Naive B cell (primary cell): ENCODE results near the gene HGFAC. TPM values are rescaled to one million over a fixed set of nuclear protein-coding genes. Genes with fewer than 3 reads are reported as not detected.
A peak's percentile ranks its signal among the peaks of the same experiment; 100 is the strongest.

Source experiments
- ATAC-seq, 2 donors: fragments of 150-1000 bp; cut with Tn5 transposase; 2 replicates each; pipeline ENCODE4 v1.10.0; 2021; ENCODE audit warnings: low read depth in 2 of 2, mild to moderate bottlenecking in 2 of 2, moderate library complexity in 2 of 2
- DNase-seq: peaks from one replicate; pipeline ENCODE4 v3.0.0; 2022
- H3K27ac Mint-ChIP-seq, 6 donors: one replicate each; pipeline ENCODE4 v1.8.0; 2020 to 2022; ENCODE audit warnings: mild to moderate bottlenecking in 6 of 6, mixed read lengths in 6 of 6, moderate library complexity in 5 of 6, inconsistent platforms in 2 of 6
- H3K27me3 Mint-ChIP-seq, 3 donors: one replicate each; pipeline ENCODE4 v1.8.0; 2021 to 2022; ENCODE audit warnings: mixed read lengths in 3 of 3, mild to moderate bottlenecking in 1 of 3
- H3K36me3 Mint-ChIP-seq, 2 donors: one replicate each; pipeline ENCODE4 v1.8.0; 2020 to 2022; ENCODE audit warnings: mixed read lengths in 2 of 2, inconsistent platforms in 1 of 2, mild to moderate bottlenecking in 1 of 2
- H3K4me1 Mint-ChIP-seq, 3 donors: one replicate each; pipeline ENCODE4 v1.8.0; 2020 to 2022; ENCODE audit warnings: mixed read lengths in 3 of 3, inconsistent platforms in 1 of 3, mild to moderate bottlenecking in 1 of 3, moderate library complexity in 1 of 3
- H3K4me3 Mint-ChIP-seq, 8 donors: one replicate each; pipeline ENCODE4 v1.8.0; 2020 to 2022; ENCODE audit warnings: mild to moderate bottlenecking in 8 of 8, mixed read lengths in 8 of 8, moderate library complexity in 8 of 8, inconsistent platforms in 2 of 8
- H3K9me3 Mint-ChIP-seq, 7 donors: one replicate each; pipeline ENCODE4 v1.8.0; 2020 to 2022; ENCODE audit warnings: mixed read lengths in 7 of 7, mild to moderate bottlenecking in 5 of 7, inconsistent platforms in 2 of 7, moderate library complexity in 1 of 7
- polyA plus RNA-seq, 6 donors: library from polyadenylated mRNA; unstranded; fragments of 300-500 nt; fragmentation: Illumina TruSeq; gene quantifications; one replicate each; pipeline ENCODE4 v1.2.3, GENCODE V29; 2021; ENCODE audit warnings: low read depth in 6 of 6

HGFAC gene
- polyA plus RNA-seq, 6 donors from 2014 or later = not detected

DNA sequence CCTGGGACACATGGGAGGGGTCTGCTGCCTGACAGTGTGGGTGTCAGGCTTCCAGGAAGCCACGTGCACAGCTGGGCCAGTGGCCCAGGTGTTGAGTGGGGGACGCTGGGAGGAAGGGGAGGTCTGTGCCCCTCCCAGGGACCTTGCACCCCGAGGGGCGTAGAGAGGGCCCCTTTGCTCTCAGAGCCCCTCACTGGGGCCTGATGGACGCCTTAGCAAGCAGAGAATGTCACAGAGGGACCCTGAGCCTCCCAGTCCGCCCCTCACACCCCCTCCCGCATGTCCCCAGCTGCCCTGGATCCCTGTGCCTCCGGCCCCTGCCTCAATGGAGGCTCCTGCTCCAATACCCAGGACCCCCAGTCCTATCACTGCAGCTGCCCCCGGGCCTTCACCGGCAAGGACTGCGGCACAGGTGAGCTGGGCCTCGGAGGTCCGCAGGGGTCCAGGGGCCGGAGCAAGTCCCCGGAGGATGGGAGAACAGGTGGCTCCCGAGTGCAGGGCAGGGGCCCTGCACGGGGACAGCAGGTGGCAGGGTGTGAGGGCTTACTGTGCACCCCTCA, 2.1 kb downstream of the HGFAC start:
- Mint-ChIP-seq H3K4me1 (peaks cover 0 to 6% (median 4%) of the 10 kb centered on the region in 3 donors), H3K36me3 (no peaks in the 10 kb centered on the region), H3K9me3 (no peaks in the 10 kb centered on the region), H3K27ac (no peak overlapping the region), H3K27me3 (peaks cover 4 to 6% (median 5%) of the 10 kb centered on the region in 3 donors), H3K4me3 (no peak overlapping the region)
- peak in 1 of 2 donors; percentile 18 for ATAC-seq
- DNase-seq = no peak

DNA sequence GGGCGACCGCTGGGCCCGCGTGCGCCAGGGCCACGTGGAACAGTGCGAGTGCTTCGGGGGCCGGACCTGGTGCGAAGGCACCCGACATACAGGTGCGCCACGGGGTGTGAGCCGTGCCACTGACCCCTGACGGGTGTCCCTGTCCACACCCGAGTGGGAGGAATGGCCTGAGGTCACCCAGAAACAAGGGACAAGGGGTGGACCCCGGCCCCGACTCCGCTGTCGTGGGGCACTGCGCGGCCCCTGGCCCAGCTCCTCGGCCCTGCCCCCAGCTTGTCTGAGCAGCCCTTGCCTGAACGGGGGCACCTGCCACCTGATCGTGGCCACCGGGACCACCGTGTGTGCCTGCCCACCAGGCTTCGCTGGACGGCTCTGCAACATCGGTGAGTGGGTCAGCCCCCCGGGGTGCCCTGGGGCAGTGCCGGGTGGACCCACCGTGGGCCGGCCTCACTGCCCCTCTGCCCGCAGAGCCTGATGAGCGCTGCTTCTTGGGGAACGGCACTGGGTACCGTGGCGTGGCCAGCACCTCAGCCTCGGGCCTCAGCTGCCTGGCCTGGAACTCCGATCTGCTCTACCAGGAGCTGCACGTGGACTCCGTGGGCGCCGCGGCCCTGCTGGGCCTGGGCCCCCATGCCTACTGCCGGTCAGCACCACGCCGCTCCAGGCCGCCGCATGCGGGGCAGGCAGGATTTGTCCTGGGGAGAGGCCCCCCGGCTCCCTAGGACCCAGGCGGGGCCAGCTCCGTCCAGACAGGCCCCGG, 2.8 kb downstream of the HGFAC start:
- Mint-ChIP-seq H3K27ac (no peak overlapping the region), H3K27me3 (peaks cover 4 to 13% (median 8%) of the 10 kb centered on the region in 3 donors), H3K36me3 (no peaks in the 10 kb centered on the region), H3K4me3 (no peak overlapping the region), H3K9me3 (no peaks in the 10 kb centered on the region), H3K4me1 (peaks cover 0 to 7% (median 4%) of the 10 kb centered on the region in 3 donors)
- no peak for DNase-seq
- ATAC-seq = no peak

DNA sequence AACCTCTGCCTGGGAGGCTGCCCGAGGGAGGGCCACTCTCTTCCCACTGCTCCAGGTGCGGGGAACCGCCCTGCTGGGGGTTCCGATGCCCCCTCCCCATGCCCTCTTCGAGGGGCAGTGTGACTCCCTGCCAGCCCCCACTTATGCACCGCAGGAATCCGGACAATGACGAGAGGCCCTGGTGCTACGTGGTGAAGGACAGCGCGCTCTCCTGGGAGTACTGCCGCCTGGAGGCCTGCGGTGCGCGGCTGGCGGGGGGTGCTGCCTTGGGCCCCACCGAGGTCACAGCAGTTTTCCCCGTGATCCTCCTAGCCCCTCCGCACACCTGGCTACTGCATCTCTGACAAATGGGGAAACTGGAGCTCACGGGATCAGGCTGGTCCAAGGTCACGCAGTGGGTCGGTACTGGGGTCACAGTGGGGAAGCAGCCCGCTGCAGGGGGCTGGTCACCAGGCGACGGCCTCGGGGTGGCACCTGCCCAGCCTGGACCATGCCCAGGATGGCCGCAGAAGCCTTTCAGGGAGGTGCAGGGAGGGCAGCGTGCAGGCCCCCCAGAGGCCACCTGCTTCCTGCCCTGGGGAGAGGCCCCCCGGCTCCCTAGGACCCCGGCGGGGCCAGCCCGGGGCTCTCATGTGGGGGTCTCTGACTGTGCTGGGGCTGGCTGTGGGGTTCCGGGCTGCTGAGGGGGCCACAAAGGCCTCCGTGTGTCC, 3.5 kb downstream of the HGFAC start:
- Mint-ChIP-seq H3K36me3 (no peaks in the 10 kb centered on the region), H3K4me1 (peaks cover 0 to 7% (median 4%) of the 10 kb centered on the region in 3 donors), H3K9me3 (no peaks in the 10 kb centered on the region), H3K4me3 (no peak overlapping the region), H3K27ac (no peak overlapping the region), H3K27me3 (peaks cover 4 to 14% (median 8%) of the 10 kb centered on the region in 3 donors)
- DNase-seq (no peak), ATAC-seq (no peak)

DNA sequence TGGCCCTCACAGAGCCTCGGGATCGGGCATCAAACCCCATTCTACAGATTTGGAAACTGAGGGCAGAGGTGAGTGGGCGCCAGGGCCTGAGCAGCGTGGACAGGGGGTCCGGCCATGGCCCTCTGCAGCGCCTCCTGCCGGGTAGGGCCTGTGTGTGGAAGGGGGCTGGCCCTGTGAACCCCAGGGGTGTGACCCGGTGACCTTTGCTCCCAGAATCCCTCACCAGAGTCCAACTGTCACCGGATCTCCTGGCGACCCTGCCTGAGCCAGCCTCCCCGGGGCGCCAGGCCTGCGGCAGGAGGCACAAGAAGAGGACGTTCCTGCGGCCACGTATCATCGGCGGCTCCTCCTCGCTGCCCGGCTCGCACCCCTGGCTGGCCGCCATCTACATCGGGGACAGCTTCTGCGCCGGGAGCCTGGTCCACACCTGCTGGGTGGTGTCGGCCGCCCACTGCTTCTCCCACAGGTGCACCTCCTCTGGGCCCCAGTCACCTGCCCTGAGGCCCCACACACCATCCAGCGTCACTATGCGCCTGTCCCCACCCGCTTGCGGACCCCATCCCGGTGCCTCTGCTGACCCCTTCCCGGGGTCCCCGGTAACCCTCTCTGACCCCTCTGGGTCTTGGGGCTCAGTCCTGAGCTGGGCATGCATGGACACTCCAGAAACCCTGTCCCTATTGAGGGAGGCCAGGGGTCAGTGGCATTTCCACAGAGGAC, 4.2 kb downstream of the HGFAC start:
- peaks cover 4 to 20% (median 15%) of the 10 kb centered on the region in 3 donors for H3K27me3 Mint-ChIP-seq
- no peak overlapping the region for H3K27ac Mint-ChIP-seq
- DNase-seq (no peak), ATAC-seq (no peak)
- no peaks in the 10 kb centered on the region for H3K9me3 Mint-ChIP-seq
- peaks cover 0 to 7% (median 4%) of the 10 kb centered on the region in 3 donors for H3K4me1 Mint-ChIP-seq
- H3K36me3 Mint-ChIP-seq = no peaks in the 10 kb centered on the region
- peak overlapping the region in 1 of 8 donors; percentile 42 for H3K4me3 Mint-ChIP-seq

DNA sequence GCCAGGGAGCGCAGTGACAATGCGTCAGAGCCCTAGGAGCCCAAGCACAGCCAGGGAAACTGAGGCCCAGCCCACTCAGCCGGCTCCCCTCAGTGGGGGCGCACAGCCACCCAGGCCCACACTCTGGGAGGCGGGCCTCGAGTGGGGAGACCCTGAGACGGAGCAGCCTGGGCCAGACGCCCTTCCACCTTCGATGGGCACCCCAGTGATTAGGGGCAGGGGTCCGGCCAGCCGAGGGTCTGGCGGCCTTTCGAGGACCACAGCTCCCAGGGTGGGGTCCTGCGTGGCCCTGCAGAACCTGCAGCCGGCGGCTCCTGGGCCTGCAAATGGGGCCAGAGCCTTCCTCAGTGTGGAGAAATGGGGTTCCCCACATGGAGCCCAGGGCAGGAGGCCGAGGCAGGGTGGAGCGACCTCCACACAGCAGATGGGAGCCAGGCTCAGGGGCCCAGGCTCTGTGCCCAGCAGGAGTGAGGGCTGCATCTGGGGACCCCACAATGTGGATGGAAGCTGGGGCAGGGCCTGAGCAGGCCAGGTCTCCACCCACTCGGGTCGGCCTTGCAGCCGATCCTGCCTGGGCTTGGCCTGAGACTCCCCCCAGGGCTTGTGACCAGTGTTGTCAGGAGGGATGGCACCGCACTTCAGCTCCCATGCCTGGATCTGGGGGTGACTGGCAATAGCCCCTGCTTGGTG, 5.0 kb downstream of the HGFAC start:
- no peak for DNase-seq
- Mint-ChIP-seq H3K27ac (no peak overlapping the region), H3K4me3 (no peak overlapping the region), H3K9me3 (no peaks in the 10 kb centered on the region), H3K27me3 (peaks cover 4 to 22% (median 17%) of the 10 kb centered on the region in 3 donors), H3K36me3 (no peaks in the 10 kb centered on the region), H3K4me1 (peaks cover 0 to 7% (median 4%) of the 10 kb centered on the region in 3 donors)
- no peak for ATAC-seq

DNA sequence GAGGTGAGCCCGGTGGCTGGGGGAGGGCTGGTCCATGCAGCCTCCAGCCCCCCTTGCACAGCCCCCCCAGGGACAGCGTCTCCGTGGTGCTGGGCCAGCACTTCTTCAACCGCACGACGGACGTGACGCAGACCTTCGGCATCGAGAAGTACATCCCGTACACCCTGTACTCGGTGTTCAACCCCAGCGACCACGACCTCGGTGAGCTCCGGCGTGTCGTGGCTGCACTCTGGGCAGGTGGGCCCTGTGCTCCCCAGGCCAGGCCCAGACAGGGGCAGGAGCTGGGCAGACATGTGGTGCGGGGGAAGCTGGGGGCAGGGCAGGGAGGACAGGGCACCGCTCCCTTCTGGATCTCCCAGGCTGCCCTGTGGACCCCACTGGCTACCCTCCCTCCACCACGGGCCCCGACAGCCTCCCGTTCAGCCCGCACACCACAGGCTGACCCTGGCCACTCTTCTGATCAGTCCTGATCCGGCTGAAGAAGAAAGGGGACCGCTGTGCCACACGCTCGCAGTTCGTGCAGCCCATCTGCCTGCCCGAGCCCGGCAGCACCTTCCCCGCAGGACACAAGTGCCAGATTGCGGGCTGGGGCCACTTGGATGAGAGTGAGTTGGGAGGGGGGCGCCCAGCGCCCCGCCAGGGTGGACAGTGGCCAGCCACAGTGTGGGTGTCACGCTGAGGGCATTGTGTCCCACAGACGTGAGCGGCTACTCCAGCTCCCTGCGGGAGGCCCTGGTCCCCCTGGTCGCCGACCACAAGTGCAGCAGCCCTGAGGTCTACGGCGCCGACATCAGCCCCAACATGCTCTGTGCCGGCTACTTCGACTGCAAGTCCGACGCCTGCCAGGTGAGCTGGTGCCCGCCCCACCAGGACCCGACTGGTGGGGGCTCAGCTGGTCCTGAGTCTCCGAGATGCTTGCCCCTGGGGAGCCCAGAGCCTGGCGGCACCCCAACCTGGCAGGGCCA, 5.9 kb downstream of the HGFAC start:
- Mint-ChIP-seq H3K9me3 (no peaks in the 10 kb centered on the region), H3K27me3 (peaks cover 4 to 22% (median 17%) of the 10 kb centered on the region in 3 donors), H3K27ac (no peak overlapping the region), H3K36me3 (no peaks in the 10 kb centered on the region), H3K4me3 (no peak overlapping the region), H3K4me1 (peaks cover 0 to 7% (median 4%) of the 10 kb centered on the region in 3 donors)
- ATAC-seq (no peak), DNase-seq (no peak)

DNA sequence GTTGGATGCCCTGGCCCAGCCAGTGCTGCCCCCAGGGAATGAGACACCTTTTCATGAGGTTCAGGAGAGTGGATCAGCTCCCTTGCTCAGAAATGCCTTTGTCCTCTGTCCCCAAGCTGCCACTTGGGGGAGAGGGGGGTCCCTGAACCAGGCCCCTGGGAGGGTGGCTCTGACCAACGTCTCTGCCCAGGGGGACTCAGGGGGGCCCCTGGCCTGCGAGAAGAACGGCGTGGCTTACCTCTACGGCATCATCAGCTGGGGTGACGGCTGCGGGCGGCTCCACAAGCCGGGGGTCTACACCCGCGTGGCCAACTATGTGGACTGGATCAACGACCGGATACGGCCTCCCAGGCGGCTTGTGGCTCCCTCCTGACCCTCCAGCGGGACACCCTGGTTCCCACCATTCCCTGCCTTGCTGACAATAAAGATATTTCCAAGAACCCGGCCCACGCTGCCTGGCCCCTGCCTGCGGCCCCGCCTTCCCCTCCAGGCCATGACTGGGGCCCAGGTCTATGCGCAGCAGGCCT, 7.3 kb downstream of the HGFAC start:
- Mint-ChIP-seq H3K4me1 (peaks cover 0 to 7% (median 4%) of the 10 kb centered on the region in 3 donors), H3K4me3 (no peak overlapping the region), H3K36me3 (no peaks in the 10 kb centered on the region), H3K9me3 (peaks cover 0 to 6% (median 2%) of the 10 kb centered on the region in 7 donors), H3K27ac (no peak overlapping the region), H3K27me3 (peaks cover 4 to 22% (median 17%) of the 10 kb centered on the region in 3 donors)
- no peak for ATAC-seq
- no peak for DNase-seq

DNA sequence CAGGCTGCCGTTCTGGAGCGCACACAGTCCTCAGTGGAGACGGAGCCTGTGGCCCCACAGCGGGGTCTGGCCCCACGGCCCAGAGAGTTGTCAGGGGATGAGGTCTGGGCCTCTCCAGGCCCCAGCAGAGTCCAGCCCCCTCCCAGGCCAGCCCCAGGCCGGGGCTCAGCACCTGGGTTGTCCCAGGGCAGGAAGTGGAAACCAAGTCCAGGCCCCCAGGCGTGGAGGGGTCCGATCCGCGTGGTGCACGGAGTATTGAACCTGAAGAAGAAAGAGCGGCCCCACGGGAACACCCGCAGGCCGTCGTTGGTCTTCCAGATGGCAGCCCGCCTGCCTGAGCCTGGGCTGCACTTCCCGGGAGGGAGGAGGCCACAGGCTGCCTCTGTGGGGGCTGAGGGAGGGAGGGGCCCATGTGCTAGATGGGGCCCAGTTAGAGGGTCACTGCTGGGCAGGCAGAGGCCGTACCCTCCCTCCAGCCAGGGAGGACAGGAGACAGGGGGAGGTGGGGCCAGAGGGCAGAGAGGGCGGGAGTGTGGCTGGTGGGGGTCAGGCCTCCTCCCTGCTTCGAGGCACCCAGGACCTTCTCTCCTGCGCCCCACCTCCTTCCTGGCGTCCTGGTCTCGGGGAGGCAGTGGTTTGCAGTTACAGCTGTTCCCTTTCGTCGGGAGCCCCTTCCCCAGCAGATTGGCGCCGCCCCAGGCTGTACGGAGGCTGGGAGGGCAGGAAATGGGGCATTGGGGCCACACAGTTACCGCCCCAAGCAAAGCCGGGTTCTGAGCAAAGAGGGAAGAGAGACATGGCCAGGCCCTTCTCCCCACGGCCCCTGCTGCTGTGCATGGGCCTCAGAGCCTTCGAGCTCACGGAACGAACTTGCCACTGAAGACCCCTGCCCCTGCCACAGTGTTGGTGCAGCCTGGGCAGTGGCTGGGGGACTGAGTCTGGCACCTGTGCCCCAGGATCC, 8.1 kb downstream of the HGFAC start:
- ATAC-seq = no peak
- peaks cover 0 to 3% of the 10 kb centered on the region in 2 donors for H3K36me3 Mint-ChIP-seq
- peaks cover 4 to 22% (median 17%) of the 10 kb centered on the region in 3 donors for H3K27me3 Mint-ChIP-seq
- H3K9me3 Mint-ChIP-seq = peaks cover 0 to 13% (median 5%) of the 10 kb centered on the region in 7 donors
- H3K4me3 Mint-ChIP-seq = no peak overlapping the region
- no peak for DNase-seq
- H3K27ac Mint-ChIP-seq = no peak overlapping the region
- peaks cover 0 to 7% (median 4%) of the 10 kb centered on the region in 3 donors for H3K4me1 Mint-ChIP-seq

DNA sequence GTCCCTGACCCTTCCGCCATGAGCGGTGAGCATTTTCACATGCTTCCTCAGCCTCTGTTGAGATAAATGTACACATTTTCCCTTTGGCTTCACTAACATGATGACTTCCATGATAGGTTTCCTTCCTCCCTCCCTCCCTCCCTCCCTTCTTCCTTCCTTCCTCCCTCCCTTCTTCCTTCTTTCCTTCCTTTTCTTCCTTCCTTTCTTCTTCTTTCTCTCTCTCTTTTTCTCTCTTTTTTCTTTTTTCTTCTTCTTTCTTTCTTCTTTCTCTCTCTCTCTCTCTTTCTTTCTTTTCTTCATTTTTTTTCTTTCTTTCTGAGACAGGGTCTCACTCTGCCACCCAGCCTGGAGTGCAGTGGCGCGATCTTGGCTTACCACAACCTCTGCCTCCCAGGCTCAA, 8.9 kb downstream of the HGFAC start:
- ATAC-seq = no peak
- peaks cover 0 to 11% of the 10 kb centered on the region in 2 donors for H3K36me3 Mint-ChIP-seq
- peak overlapping the region in 1 of 6 donors; percentile 37 for H3K27ac Mint-ChIP-seq

DNA sequence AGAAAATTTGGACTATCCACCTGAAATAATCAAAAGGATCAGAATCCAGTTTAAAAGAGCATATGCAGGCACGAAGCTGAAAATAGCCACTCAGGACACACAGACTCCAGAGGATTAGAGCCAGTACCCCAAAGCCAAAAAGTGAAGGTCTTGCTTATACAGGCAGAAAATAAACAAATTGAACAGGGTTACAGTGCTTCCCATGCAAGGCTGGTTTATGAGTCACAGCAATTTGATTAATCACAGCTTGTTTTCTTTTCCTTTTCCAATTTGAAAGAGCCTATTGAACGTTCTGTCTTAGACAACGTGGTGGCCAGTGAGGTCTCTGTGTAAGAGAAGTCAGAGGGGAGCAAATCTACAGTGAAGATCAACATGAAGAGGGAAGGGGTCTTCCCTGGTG, 10.2 kb downstream of the HGFAC start:
- Mint-ChIP-seq H3K36me3 (peaks cover 0 to 12% of the 10 kb centered on the region in 2 donors), H3K27me3 (peaks cover 4 to 22% (median 17%) of the 10 kb centered on the region in 3 donors), H3K4me1 (peaks cover 0 to 7% (median 4%) of the 10 kb centered on the region in 3 donors), H3K4me3 (no peak overlapping the region), H3K27ac (peak overlapping the region in 1 of 6 donors; percentile 49), H3K9me3 (peaks cover 0 to 25% (median 17%) of the 10 kb centered on the region in 7 donors)
- ATAC-seq = no peak
- no peak for DNase-seq

More for the DNA sequence above, 8.9 kb downstream of the HGFAC start:
- H3K4me3 Mint-ChIP-seq = peak overlapping the region in 1 of 8 donors; percentile 15
- peaks cover 4 to 22% (median 17%) of the 10 kb centered on the region in 3 donors for H3K27me3 Mint-ChIP-seq
- peaks cover 0 to 21% (median 13%) of the 10 kb centered on the region in 7 donors for H3K9me3 Mint-ChIP-seq
- H3K4me1 Mint-ChIP-seq = peaks cover 0 to 7% (median 4%) of the 10 kb centered on the region in 3 donors
- no peak for DNase-seq

DNA sequence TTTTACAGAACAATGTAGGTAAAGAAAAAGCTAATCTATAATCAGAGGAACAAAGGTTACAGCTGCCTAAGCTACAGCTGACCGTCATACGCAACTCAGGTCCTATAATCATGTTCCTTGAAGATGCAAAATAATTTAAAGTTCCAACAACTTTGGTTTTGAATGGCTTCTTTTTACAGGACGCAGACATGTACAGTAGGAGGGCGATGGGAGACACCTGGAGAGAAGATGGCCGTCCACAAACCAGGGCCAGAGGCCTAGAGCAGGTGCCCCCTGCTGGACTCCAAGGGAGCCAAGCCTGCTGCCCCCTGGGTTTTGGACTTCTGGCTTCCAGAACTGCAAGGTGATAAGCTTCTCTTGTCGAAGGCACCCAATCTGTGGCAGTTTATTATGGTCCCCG, 10.6 kb downstream of the HGFAC start:
- Mint-ChIP-seq H3K4me1 (peaks cover 0 to 7% (median 4%) of the 10 kb centered on the region in 3 donors), H3K9me3 (peaks cover 0 to 25% (median 17%) of the 10 kb centered on the region in 7 donors), H3K27ac (no peak overlapping the region), H3K4me3 (no peak overlapping the region), H3K27me3 (peaks cover 4 to 22% (median 17%) of the 10 kb centered on the region in 3 donors), H3K36me3 (peaks cover 0 to 12% of the 10 kb centered on the region in 2 donors)
- DNase-seq = no peak
- no peak for ATAC-seq
